SK-N-SH (cell line): Measurements from ENCODE around the gene AMFR.

Experiments used
- CHD2 ChIP-seq: fragments of 150-350 bp; IDR thresholded peaks from 2 replicates; pipeline ENCODE4 v1.6.1; 2018; ENCODE audit warnings: low read length; ENCODE audit not compliant: partially characterized antibody
- CTCF ChIP-seq: fragments of 200-600 bp; sonication (generic); IDR thresholded peaks from 2 replicates; pipeline ENCODE4 v1.6.1; 2017; ENCODE audit warnings: antibody characterized with exemption, mild to moderate bottlenecking, moderate library complexity
- EP300 ChIP-seq, 2 experiments: IDR thresholded peaks; 2 replicates each; pipeline versions ENCODE4 v1.4.0 to v1.6.1; 2012; ENCODE audit warnings: borderline replicate concordance in 1 of 2, low read depth in 1 of 2, low read length in 1 of 2
- FOXM1 ChIP-seq: IDR thresholded peaks from 2 replicates; pipeline ENCODE4 v1.4.0; 2012; ENCODE audit warnings: low read depth, mild to moderate bottlenecking
- GABPA ChIP-seq: IDR thresholded peaks from 2 replicates; pipeline ENCODE4 v1.4.0; 2012; ENCODE audit warnings: low read depth, mild to moderate bottlenecking
- MEF2A ChIP-seq: IDR thresholded peaks from 2 replicates; pipeline ENCODE4 v1.4.0; 2012; ENCODE audit warnings: low read depth, borderline replicate concordance
- NRF1 ChIP-seq: IDR thresholded peaks from 2 replicates; pipeline ENCODE4 v1.6.1; 2012; ENCODE audit warnings: low read depth, mild to moderate bottlenecking, low read length
- PBX3 ChIP-seq: IDR thresholded peaks from 2 replicates; pipeline ENCODE4; 2012
- POLR2AphosphoS5 ChIP-seq: IDR thresholded peaks from 2 replicates; pipeline ENCODE4 v1.6.1; 2012; ENCODE audit warnings: low read depth, low read length
- TAF1 ChIP-seq: IDR thresholded peaks from 2 replicates; pipeline ENCODE4 v1.6.1; 2012; ENCODE audit warnings: low read depth, mild to moderate bottlenecking, low read length, moderate library complexity, borderline replicate concordance
- USF2 ChIP-seq: fragments of 150-350 bp; IDR thresholded peaks from 2 replicates; pipeline ENCODE4 v1.6.1; 2017; ENCODE audit warnings: antibody characterized with exemption, low read length, low read depth, borderline replicate concordance
- YY1 ChIP-seq: IDR thresholded peaks from 2 replicates; pipeline ENCODE4 v1.4.0; 2012; ENCODE audit warnings: low read depth, mild to moderate bottlenecking
- TF ChIP-seq, protein P1 (sequence below): IDR thresholded peaks from 2 replicates; pipeline ENCODE4 v1.4.0; 2012; ENCODE audit warnings: low read depth, borderline replicate concordance

GRCh38 chr16:56364865-56365264 is 60.5 kb downstream of the AMFR start:
- TF ChIP-seq USF2, result no peak
- no peak for TF ChIP-seq NRF1
- TF ChIP-seq CHD2, result no peak
- no peak for TF ChIP-seq CTCF
- TF ChIP-seq GABPA, result no peak
- TF ChIP-seq POLR2AphosphoS5, result no peak
- no peak for TF ChIP-seq YY1
- TF ChIP-seq PBX3, result no peak
- TF ChIP-seq, protein P1, sequence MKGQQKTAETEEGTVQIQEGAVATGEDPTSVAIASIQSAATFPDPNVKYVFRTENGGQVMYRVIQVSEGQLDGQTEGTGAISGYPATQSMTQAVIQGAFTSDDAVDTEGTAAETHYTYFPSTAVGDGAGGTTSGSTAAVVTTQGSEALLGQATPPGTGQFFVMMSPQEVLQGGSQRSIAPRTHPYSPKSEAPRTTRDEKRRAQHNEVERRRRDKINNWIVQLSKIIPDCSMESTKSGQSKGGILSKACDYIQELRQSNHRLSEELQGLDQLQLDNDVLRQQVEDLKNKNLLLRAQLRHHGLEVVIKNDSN, result no peak
- no peak for TF ChIP-seq EP300 (IDR thresholded peaks at IDR 0.05; ENCODE audit: borderline replicate concordance in 1 of 2, low read depth in 1 of 2, low read length in 1 of 2)
- TF ChIP-seq TAF1, result no peak
- TF ChIP-seq FOXM1, result no peak
- TF ChIP-seq MEF2A, result no peak
